ENCODE data around the gene CHAMP1.
A peak's percentile ranks its signal among the peaks of the same experiment; 100 is the strongest.
"Not testable (repeated sequence)": the region's sequence is repeated elsewhere in the genome, so short reads cannot be mapped to it uniquely, and the experiment has no call there.

CHAMP1 gene

GRCh38 chr13:114330086-114330485 lies 15.8 kb downstream of the CHAMP1 start:
- DNase-seq (ENCODE audit: low spot score), result no peak
- H3K4me3 ChIP-seq, result no peak overlapping the region
- TF ChIP-seq, protein P1, sequence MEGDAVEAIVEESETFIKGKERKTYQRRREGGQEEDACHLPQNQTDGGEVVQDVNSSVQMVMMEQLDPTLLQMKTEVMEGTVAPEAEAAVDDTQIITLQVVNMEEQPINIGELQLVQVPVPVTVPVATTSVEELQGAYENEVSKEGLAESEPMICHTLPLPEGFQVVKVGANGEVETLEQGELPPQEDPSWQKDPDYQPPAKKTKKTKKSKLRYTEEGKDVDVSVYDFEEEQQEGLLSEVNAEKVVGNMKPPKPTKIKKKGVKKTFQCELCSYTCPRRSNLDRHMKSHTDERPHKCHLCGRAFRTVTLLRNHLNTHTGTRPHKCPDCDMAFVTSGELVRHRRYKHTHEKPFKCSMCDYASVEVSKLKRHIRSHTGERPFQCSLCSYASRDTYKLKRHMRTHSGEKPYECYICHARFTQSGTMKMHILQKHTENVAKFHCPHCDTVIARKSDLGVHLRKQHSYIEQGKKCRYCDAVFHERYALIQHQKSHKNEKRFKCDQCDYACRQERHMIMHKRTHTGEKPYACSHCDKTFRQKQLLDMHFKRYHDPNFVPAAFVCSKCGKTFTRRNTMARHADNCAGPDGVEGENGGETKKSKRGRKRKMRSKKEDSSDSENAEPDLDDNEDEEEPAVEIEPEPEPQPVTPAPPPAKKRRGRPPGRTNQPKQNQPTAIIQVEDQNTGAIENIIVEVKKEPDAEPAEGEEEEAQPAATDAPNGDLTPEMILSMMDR (IDR thresholded peaks at IDR 0.05), result no peak
- no peak overlapping the region for H3K27ac ChIP-seq

DNA sequence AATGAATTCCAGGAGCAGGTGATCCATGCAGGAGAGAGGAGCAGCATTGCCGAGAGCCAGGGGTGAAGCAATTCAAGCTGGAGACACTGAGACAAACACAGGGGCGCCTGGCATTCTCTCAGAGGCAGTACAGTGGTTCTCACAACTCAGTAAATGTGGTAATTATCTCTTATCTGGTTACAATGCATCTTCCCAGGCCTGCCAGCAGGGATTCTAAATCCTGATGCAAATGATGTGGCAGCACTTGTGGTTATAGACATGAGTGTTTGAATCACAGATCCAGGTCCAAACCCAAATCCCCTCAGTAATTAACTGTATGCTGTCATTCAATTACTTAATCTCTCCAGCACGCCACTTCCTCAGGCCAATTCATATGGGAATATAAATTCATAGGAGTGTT lies 19.6 kb downstream of the CHAMP1 start:
- H3K4me3 ChIP-seq; DNase-seq (ENCODE audit: low spot score); H3K27ac ChIP-seq: not testable (repeated sequence)

DNA sequence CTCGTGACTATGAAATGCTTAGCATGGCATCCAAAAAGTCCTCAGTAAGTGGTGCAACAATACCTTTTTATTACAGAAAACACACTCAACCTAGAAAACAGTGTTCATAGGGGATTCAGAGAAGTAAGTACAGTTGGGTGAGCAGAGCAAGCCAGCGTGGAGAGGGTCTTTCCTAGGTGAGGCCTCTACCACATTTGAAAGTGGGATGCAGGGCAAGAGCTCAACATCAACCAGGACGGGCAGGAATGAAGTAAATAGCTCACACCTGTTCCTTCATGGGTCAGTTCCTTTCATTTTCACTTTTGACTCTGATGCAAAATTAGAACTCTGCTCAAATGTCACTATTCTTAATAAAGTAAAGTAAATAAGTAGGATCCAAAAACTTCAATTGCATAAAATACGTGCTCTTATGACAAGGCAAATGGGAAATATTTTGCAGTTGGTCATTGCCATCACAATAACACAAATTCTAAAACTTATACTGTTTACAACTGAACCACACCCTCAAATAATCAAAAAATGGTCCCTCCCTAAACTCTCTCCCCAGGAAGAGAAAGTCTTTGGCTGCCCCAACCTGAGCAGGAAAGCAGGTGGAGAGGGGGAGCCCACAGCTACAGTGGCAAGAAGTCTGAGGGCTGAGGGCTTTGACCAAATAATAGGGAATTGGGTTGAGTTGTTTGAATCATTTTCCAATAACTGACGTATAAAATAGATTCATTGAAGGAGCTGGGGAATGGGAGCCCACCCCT lies 20.2 kb downstream of the CHAMP1 start:
- no peak overlapping the region for H3K27ac ChIP-seq
- no peak for DNase-seq (ENCODE audit: low spot score)
- H3K4me3 ChIP-seq, result no peak overlapping the region
- TF ChIP-seq, protein P1 (IDR thresholded peaks at IDR 0.05), result no peak

DNA sequence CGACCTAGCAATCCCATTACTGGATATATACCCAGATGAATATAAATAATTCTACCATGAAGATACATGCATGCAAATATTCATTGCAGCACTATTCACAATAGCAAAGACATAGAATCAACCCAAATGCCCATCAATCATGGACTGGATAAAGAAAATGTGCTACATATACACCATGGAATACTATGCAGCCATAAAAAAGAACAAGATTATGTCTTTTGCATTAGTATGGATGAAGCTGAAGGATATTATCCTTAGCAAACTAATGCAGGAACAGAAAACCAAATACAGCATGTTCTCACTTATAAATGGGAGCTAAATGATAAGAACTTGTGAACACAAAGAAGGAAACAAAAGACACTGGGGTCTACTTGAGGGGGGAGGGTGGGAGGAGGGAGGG lies 22.2 kb downstream of the CHAMP1 start:
- not testable (repeated sequence) for H3K4me3 ChIP-seq, H3K27ac ChIP-seq

GRCh38 chr13:114338959-114339358 lies 24.7 kb downstream of the CHAMP1 start:
- Histone ChIP-seq H3K4me3 (no peak overlapping the region), H3K27ac (no peak overlapping the region)
- DNase-seq (ENCODE audit: low spot score), result no peak
- TF ChIP-seq, protein P1 (IDR thresholded peaks at IDR 0.05), result no peak

More for the DNA sequence above, 22.2 kb downstream of the CHAMP1 start:
- DNase-seq (ENCODE audit: low spot score), result not testable (repeated sequence)

DNA sequence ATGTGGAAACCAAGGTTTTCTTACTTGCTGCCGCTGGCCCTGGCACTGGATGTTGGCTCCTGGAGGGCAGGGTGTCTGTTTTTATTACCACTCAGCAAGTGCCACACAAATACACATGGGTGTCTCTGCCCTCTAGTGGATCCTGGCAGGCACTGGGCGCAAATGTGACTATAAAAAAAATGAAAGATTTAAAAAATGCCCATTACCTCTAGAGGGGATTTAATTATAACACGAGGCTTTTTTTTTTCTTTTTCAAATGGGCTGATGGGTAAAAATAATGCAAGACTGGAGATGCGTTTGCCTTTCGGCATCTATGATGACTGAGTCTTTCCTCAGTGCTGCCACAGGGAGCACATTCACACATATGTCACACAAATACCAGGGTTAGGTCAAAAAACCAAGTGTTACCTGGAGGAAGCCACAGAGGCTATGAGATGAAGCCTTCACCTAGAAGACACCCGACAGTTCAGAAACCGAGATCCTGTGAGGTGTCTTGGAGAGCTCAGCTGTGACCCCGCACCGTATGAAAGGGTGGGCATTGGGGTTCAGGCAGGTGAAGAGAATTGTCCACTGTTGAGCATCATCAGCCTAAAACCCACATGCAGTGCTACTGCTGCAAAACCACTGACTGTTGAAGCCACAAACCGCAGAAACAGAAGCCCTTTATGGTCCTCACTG lies 25.7 kb downstream of the CHAMP1 start:
- Histone ChIP-seq H3K4me3 (no peak overlapping the region), H3K27ac (no peak overlapping the region)
- TF ChIP-seq, protein P1 (IDR thresholded peaks at IDR 0.05), result peak; percentile 27
- DNase-seq (ENCODE audit: low spot score), result no peak

GRCh38 chr13:114341003-114341777 lies 26.9 kb downstream of the CHAMP1 start:
- DNase-seq (ENCODE audit: low spot score), result no peak
- Histone ChIP-seq H3K27ac (no peak overlapping the region), H3K4me3 (no peak overlapping the region)
- TF ChIP-seq, protein P1 (IDR thresholded peaks at IDR 0.05), result no peak

DNA sequence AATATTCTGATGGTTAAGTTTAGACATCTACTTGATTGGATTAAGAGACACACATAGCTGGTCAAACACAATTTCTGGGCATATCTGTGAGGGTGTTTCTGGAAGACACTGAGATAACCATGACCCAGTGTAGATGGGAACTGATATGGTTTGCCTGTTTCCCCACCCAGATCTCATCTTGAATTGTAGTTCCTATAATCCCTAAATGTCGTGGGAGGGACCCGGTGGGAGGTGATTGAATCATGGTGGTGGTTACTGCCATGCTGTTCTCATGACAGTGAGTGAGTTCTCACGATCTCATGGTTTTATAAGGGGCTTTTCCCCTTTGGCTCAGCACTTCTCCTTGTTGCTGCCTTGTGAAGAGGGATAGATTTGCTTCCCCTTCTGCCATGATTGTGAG lies 33.0 kb downstream of the CHAMP1 start:
- H3K27ac ChIP-seq; DNase-seq (ENCODE audit: low spot score); H3K4me3 ChIP-seq: not testable (repeated sequence)

DNA sequence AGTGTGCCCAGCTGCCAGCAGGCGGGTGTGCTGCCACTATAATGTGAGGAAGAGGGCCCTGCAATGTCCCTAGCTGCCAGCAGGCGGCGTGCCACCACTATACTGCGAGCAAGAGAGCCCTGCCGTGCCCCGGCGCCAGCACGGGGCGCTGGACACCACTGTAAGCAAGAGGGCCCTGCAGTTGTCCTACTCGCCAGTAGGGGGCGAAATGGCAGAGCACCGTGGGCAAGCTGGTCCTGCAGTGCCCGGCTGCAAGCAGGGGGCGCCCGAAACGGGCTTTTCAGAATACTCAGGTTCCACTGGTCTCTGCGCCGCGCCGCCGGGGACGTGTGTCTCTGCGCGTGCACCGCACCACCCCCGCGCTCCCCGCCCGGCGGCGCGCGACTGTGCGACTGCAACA lies 38.5 kb downstream of the CHAMP1 start:
- not testable (repeated sequence) for H3K4me3 ChIP-seq; DNase-seq (ENCODE audit: low spot score); H3K27ac ChIP-seq

- H3K27ac ChIP-seq; H3K4me3 ChIP-seq; DNase-seq (ENCODE audit: low spot score): not testable (repeated sequence)
Observed at GRCh38 chr13:114353382-114353781, 39.1 kb downstream of the CHAMP1 start.
